Stimulated activated CD8-positive, alpha-beta memory T cell treated with anti-CD3 and anti-CD28 coated beads, Interleukin-12 subunit alpha, Interleukin-12 subunit beta, amount 100 ng/mL, for 4 hours (primary cell): ENCODE results near the gene PIK3C2G.

Experiments
- DNase-seq: peaks from one replicate; pipeline ENCODE4 v3.0.0-alpha.2; 2020; ENCODE audit warnings: low read depth

PIK3C2G gene

DNA sequence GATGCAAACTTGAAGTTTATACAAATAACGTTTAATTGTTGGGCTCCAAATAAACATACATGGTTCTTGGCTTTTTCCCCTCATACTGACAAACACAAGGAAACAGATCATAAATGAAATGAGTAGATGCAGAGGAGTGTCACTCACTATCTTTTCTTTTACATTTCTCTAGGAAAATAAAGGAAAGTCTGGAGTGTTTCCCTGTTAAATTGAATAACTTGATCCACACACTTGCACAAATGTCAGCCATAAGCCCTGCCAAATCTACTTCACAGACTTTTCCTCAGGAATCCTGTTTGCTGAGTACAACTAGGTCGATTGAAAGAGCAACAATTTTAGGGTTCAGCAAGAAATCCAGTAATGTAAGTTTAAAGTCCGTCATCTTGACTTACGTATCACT, 301.2 kb downstream of the PIK3C2G start:
- no peak for DNase-seq

DNA sequence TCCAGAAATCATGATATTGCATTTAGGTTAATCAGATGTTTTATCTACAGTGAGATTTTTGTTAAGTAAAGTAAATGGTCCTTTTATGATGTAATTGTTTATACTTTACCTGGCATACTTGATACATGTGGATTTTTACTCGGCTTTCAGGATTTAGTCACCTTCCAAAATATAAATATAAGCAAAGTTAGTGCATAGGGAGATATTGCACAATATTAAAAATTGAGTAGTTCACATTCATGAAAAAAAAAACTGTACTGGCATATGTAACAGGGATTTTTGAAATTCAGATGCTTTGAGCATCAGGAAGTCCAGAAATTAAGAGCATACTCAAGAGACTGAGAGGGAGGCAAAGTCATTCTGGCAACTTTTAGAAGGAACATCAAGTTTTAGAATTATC, 303.0 kb downstream of the PIK3C2G start:
- DNase-seq = no peak

DNA sequence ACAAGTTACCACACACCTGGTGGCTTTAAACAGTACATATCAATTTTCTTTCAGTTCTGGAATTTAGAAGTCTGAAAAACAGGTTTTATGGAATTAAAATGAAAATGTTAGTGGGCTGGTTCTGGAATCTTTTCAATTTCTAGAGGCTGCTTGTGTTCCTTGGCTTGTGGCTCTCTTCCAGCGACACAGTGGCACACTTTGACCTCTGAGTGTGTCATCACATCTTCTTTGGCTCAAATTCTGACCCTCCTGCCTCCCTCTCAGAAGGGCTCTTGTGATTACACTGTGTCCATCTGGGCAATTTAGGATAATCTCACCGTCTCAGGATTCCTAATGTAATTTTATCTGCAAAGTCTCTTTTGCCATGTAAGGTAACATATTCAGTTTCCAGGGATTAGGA, 306.5 kb downstream of the PIK3C2G start:
- no peak for DNase-seq

DNA sequence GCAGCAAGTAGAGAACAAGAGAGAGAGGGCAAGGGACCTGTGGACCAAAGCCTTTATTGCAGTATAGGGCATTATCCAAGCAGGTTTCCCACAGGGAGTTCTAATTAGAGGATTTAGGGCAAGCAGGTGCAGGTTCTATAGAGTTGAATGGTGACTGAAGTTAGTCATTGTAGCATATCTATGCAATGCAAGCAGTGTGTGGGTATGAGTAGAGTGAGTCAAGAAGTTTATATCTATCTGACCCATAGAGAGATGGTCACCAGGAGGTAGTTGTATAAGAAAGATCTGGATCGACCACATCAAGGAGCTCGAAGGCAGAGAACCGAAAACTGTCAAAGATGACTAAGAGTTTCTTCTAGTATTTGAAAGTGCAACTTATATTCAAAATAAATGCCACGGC, 309.2 kb downstream of the PIK3C2G start:
- DNase-seq = no peak

DNA sequence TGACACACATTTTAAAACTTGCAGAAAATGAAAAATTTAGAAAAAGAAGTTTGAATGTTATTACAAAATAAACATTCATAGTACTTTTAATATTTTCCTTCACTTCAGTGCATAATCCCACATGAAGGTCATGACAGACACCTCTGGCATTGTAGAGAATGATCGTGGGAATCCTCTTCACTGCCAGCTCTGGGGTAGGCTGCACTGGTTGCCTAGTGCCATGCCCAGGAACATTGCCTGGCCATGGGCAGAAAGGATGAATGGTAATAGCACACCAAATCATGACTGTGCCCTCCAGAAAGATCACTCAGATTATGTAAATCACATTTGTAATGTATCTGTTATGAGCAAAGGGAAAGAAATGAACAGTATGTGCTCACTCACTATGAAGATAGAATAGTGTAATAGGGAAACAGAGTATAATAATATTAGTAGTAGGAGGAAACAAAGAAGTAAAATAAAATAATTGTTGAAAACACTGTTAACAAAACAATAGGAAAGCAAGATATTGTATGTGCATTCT, 314.8 kb downstream of the PIK3C2G start:
- no peak for DNase-seq

DNA sequence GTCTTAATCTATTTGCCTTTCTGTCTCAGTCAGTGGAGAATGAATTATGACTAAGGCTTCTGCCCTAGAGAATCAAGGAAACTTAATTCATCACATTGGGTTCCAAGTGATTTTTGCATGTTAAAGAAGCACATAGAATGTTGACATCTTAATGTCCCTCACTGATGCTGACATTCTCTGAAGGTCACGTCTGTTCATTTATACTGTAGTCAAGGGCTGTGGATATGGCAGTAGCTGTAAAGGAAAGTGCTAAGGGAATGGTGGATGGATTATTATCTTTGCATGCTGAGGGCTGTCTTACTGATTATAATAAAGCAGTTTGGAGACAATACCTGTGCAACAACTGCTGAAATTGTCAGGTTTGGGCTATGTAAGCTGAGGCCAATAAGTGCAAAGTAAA, 315.3 kb downstream of the PIK3C2G start:
- no peak for DNase-seq

DNA sequence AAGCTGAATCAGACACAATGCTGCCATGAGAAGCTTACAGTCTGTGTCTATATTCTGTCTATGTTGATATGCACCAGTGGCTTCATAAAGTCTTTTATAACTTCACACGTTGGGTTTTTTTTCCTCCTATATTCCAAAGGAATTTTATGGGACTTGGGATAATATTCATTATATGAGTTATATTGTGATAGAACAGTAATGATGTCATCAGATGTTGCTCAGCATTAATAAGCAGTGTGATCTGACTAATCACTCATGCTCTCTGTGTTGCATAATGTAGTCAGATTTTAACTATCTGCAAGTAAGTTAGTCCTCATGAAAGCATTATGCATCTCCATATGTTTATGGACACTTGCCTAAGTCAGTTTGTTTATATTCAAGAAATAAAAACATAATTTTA, 316.9 kb downstream of the PIK3C2G start:
- DNase-seq = no peak

DNA sequence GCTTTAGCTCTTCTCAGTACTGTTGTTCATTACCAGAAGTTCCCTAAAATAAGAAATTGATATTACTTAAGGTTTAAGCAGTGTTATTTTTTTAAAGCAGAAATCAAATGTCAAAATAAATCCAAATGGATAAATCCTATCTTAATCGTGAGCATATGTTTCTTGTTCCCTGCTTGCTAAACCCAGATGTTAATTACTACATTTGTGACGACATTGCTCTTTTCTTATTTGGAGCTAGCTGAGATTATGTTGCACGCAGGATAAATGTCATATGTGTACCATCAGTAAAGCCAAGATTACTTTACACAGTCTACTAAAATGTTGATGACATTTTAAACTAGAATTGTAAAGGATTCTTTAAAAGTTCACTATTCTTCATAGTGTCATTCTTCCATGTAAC, 319.0 kb downstream of the PIK3C2G start:
- no peak for DNase-seq

DNA sequence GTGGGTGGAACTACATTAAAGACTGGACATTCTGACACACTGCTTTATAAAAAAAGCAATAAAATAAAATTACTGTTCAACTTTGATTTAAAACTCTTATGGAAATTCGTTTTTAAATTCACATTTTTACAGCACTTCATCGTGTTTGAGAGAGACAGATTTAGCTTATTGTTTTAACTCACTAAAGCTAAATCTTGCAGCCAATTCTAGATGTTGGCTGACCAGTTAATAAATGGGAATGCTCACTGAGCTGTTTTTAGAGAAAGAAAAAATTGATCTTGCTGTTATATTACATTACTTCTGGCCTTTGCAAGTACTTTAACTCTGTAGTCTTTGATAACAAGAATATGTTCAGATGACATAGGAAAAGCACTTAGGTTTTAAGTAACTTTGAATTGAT, 319.4 kb downstream of the PIK3C2G start:
- DNase-seq = no peak

DNA sequence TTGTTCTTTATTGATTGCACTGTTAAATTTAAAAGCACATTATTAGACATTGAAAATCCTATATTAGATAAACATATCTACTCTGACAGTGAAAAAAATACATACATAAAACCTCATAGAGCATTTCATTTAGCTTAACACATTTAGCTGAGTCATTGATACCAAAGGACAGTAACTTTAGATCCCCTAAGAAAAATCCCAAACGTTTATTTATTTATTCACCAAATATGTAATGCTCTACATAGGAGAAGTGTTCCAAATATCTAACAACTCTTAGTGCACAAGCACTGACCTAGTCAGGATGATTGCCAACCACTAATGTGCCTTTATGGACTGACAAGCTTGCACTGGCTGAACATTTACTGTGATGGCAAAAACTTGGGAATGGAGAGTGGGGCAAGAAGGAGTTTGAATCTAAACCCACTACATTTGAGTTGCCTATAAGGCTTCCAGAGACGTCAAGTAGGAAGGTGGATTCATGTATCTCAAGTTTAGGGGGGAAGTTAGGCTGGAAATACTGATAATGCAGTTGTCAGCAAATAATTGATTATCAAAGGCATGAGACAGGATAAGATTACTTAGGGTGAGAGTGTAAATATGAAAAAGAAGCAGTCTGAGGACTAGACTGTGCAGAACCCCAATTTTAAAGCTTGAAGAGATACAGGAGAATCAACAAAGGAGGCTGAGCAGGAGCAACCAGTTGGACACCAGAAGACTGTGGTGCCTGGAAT, 320.1 kb downstream of the PIK3C2G start:
- no peak for DNase-seq

DNA sequence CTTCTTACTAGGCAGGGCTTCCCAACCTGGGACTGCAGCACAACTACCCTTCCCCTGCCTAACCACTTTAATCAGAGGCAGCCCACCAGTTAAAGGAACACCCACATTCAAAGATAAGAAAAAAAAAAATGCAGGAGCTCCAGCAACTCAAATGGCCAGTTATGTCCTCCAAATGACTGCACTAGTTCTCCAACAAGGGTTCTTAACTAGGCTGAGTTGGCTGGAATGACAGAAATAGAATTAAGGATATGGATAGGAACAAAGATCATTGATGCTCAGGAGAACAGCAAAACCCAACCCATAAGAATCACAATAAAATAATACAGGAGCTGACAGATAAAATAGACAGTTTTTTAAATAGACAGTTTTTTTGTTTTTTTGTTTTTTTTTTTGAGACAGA, 322.3 kb downstream of the PIK3C2G start:
- DNase-seq = no peak

DNA sequence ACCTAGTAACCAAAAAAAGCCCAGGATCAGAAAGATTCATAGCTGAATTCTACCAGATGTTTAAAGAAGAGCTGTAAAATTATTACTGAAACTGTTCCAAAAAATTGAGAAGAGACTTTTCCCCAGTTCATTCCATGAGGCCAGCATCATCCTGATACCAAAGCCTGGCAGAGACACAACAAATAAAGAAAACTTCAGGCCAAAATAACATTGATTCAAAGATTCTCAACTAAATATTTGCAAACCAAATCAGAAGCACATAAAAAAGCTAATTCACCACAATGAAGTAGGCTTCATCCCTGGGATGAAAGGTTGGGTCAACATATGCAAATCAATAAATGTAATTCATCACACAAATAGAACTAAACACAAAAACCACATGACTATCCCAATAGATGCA, 325.3 kb downstream of the PIK3C2G start:
- no peak for DNase-seq

DNA sequence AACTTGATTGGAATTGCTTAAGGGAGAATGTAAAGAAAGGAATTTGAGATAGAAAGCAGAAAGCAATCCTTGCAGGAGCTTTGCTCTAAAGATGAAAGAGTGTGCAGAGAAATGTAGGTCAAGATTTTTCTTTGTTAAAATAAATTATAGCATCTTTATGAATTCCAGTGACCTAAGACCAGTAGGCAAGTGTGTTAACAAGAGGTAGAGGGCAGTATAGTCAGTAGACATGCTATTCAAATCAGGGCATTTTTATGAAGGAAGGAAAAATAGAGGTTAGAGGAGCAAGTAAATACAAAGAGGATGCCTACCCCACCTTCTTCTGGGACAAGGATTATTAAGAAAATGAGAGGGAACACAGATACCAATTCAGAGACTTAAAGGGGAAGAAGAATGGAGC, 328.0 kb downstream of the PIK3C2G start:
- no peak for DNase-seq

DNA sequence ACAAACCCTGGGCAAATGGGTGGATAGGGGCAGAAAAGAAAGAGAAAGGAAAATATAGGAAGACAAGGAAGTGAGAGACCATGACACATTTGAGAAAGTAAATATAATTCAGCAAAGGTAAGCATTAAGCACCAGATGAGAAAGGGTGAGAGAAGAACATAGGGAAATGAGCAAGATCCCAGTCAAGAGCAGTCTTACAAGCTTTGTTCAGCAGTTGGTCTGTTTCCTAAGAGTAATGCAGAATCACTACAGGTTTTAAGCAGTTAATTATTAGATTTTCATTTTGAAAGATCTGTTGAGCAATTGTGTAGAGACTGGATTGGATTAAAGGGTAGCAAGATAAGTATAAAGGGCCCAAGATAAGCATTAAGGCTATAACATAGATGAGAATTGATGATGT, 330.2 kb downstream of the PIK3C2G start:
- DNase-seq = no peak

DNA sequence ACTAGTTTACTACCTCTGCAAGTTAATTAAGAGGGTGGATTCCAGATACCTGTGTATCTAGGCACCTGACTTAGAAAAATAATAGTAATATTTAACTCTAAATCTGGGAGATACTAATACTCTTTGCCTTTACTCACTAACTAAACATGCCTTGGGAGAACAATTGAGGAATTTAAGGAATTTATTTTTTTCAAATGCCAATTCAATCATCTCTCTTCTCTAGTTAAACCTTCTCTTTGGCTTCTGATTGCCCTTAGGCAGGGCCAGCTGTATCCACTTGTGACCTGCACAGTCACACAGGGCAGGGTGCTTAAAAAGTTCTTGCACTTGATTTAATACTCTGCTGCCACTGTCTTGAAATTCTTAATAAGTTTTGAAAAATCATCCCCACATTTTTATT, 334.1 kb downstream of the PIK3C2G start:
- no peak for DNase-seq

DNA sequence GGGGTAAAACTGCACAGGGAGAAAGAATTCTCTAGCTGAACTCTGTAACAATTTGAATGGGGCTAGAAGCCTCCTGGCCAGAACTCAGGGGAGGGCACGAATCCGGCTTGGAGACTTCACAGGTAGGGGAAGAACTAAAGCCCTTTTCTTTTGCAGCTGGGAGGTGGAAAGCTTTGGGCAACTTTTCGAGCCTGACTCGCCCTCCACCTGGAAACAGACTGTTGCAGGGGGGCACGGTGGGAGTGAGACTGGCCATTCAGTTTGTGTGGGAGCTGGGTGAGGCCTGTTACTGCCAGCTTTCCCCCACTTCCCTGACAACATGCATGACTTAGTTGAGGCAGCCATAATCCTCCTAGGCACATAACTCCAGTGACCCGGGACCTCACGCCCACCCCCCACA, 340.6 kb downstream of the PIK3C2G start:
- no peak for DNase-seq

DNA sequence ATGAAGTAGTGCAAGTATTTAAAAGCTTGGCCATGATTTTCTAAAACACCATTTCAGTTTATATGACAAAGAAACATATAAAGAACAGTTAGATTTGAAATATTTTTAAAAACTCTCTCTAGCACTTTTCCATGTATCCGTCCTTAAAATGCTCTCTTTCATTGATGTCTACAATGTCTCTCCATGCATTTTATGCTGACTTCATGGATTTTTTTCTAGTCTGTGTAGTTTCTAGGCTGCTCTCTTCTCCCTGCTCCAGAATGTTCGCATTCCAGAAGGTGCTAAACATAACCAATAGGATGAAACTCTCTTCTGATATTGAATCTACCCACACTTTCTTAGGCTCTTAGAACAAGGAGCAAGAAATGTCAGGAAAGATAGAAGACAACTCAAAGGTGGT, 351.7 kb downstream of the PIK3C2G start:
- DNase-seq = no peak

DNA sequence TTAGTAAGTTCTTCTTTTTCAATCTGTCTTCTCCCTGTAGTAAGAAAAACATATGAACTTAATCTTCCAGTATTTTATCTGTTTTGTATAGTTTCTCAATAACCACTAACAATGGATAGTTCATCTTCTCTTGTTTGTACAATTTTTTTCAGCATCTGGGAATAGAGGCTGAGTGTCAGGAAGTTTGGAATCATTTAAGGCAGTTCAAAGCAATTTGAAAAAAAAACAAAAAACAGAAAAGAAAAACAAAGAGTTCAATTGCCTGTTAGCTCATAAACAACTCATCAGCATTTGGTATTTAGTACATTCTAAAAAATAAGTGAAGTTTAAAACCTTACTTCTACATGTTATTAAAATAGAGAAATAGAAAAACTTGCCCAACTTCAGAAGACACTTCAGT, 359.7 kb downstream of the PIK3C2G start:
- DNase-seq = no peak

DNA sequence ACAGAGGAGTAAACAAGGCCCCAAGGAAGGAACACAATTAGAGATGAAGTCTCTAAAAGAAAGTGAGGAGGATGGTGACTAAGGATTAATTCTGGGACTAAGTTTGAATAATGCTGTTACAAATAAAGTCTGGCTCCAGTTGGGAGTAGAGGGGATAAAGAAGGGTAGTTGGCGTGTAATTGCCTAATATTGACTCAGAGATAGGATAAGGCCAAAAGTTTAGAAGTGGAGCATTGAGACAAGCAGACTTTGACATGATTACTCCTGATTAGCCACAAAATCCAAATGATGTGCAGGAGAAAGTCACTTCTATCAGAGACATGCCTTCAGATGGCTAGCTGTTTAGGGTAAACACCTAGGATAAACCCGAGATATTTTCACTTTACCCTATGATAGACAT, 368.1 kb downstream of the PIK3C2G start:
- DNase-seq = no peak

DNA sequence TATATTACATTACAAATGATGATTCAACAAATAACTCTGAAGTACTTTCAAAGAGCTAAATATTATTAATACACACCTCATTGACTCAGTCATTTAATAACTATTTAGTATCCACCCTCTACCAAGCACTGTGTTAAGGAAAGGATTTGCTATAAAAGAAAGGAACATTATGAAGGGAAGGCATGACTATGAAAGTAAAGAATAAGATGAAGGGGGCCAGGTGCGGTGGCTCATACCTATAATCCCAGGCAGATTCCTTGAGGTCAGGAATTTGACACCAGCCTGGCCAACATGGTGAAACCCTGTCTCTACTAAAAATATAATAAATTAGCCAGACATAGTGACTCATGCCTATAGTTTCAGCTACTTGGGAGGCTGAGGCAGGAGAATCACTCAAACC, 368.6 kb downstream of the PIK3C2G start:
- no peak for DNase-seq

DNA sequence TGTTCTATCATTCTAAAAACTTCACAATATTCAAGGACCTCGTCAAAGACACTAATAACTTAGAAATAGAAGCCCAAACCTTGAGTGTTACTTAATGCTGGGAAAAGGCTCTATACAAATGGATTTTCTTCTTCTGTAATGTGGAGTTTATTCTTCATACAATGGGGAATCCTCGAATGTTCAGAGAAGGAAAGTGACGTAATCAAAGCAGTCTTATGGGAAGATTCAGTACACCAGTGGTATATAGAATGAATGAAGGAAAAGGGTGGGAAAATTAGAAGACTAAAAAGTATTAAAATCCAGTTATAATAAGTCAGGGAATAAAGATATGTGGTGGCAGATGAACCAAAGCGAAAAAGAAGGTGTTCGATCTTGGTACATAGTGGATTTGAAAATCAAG, 370.0 kb downstream of the PIK3C2G start:
- no peak for DNase-seq

DNA sequence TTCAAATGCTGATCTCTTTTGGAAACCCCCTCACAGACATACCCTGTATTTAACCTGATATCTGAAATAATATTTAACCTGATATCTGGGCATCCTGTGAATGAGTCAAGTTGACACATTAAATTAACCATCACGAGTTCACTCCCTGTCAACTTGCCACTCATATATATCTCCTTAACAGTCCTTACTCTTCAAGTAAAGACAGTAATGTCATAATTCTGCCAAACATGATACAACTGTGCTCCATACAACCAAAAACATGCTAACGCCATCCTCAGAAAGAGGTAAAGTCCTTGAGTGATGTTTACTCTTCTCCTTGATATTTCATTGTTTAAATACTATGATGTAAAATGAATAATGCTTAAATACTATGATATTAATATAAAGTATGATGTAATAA, 371.5 kb downstream of the PIK3C2G start:
- no peak for DNase-seq

DNA sequence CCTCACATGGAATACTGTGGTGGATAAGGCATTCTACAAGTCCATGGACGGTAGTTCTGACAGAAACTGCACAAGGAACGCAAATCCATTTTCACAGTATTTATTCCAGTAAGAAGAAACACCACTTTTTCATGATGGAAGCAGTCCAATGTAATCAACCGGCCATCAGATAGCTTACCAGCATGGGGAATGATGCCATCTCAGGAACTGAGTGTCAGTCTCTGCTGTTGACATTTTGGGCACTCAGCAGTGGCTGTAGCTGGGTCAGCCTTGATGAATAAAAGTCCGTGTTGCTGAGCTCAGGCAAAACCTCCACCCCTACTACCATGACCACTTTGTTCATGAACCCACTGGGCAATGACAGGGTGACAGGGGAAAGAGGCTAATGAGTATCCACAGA, 373.1 kb downstream of the PIK3C2G start:
- no peak for DNase-seq

DNA sequence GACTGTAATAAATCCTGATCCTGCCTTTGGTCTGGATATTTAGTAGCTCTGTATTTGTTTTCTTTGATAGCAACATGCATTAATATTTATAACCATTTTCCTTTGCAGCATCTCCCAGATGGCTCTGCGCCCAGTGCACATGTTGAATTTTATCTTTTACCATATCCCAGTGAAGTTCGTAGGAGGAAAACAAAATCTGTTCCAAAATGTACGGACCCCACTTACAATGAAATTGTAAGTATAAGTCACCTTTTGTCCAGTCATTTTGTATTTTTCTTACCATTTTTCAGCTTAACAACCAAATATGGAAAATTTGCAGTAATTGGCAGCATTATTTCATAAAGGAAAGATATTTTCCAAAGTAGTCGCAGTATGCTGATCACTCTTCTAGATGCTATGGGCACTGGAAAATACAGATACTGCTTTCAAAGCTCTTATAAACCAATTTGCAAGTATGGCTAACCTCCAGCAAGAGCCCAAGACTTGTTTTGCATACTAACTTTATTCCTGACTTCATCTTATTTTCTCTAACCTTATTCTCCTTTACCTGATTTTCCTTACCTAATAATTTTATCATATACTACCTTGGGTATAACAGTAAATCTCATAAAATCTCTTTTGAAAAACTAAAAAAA, 379.1 kb downstream of the PIK3C2G start:
- DNase-seq = no peak
